SKM-1 treated with dmso at 0.1 percent for 144 hours (cell line): ENCODE measurements around the gene BUD13.

Source experiments
- DNase-seq: peaks from one replicate; lab custom pipeline; 2025; ENCODE audit not compliant: unreplicated experiment; lab: John Stamatoyannopoulos, UW

The BUD13 gene

DNA sequence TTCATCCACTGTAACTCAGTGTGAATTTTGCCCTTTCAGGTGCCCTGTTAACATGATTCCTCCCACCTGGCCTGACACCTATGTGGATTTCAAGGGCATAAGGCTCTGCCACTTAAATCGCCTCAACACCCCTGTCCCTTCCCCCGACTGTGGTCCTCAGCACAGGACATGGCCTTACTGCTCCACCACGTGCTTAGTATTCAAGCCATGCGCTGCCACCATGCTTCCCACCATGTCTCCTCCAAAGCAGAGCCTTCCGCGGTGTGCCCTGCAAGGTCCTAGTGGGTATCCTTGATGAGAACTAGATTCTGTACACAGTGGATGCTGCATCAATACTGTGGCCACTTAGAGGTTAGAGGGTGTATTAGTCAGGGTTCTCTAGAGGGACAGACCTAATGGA is 51.9 kb downstream of the BUD13 start:
- no peak for DNase-seq

DNA sequence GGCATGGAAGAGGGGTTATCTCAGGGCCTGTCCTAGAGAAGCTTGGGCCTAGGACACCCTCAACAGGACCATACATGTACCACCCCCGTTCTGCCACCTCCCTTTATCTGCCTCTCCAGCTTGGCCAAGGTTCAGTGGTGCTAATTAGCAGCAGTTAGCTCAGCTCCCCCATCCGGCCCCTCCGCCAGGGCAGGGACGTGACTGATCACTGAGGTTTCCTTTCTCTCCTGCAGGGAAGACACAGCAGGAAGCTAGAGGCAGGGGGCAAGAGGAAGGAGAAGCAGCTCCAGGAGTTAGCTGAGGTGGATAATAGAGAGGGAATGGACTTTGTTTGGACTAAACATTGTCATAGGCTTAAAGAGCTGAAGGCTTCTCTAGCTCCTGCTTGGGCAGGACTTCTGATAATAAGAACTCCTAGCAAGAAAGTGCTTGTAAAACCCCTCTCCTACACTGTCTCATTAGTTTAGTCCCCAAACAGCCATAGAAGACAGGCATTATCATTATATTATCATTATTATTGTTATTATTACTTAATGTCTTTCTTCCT is 53.8 kb downstream of the BUD13 start:
- DNase-seq: no peak

DNA sequence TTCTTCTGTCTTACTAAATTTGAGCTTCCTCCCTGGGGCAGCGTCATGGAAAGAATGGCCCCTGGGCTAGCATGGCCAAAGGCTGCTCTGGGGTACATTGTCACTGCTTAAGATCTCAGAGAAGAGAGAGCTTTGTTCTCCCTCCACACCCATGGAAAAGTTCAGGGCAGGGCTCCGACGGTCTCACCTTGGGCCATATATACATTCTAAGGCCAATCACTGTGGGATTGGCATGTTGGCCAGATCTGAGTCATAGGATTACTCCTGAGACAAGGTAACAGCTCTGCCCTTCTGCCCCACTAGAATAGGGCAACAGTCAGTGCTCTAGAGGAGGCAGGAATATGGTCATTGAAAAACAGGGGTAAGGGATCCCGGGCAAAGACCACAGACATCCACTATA is 56.2 kb downstream of the BUD13 start:
- no peak for DNase-seq

DNA sequence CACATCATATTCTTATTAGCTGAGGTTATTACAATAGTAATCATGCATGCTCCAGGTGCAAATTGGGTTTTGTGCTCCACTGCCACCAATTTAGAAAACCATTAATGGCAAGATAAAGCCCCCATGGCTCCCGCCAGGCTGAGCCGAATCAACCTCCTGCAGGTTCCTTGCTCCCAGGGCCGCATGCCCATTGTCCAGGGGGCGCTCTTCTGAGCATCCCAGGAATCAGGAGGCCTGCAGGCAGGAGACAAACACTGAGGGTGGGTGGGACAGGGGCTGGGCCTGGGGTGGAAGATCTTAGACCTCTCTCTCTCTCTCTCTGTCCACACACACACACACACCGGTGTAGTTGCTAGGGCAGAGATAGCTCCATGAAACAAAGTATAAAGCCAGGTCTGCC is 57.4 kb downstream of the BUD13 start:
- no peak for DNase-seq

DNA sequence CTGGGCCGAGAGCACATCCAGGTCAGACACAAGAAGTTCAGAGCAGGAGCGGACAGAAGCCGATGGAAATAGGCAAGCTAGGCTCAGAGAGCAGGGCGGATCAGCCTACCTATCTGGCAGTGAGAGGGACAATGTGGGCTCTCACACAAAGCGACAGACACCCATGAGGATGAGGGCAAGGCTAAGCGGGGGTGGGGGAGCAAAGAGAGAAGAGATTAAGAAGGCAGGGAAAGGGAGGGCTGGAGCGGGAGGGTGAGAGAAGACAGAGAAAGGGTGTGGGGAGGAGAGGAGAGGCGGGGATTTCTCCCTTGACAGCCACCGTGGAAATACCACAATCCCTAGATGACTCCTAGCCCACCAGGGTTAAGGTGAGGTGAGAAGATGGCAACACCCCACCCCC is 57.9 kb downstream of the BUD13 start:
- no peak for DNase-seq

DNA sequence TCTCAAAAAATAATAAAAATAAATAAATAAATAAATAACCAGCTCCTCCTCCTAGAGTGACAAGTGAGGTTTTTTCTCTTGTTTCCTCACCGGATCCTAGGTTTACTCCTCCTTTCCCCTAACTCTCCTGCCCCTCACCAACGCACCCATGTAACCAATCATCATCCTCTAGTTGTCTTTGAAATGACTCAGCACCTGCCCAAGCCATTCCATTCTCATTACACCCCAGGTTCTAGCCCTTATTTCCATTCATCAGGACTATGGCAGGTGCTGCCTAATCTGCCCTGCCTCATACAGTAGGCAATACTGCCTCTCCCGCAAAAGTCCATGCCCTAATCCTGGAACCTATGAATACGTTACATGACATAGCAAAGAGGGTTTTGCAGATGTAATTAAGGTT is 60.4 kb downstream of the BUD13 start:
- no peak for DNase-seq

DNA sequence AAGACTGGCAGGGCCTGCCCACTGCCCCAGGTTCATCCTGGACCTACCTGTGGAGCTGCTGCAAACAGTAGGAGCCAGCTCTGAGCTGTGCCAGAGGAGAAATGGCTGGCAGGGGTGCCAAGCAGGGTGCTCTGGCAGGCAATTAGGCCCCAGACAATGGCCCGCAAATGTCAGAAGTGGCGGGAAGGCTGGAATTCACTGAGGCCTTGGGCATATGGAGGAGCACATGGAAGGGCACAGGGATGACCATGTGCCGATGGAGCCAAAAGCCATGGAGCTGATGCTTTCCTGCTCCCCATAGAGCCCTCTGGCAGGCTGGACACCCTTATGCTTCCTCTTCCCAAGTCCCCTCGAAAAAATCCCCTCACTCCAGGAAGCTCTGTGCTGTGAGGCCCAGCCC is 62.0 kb downstream of the BUD13 start:
- DNase-seq: no peak

DNA sequence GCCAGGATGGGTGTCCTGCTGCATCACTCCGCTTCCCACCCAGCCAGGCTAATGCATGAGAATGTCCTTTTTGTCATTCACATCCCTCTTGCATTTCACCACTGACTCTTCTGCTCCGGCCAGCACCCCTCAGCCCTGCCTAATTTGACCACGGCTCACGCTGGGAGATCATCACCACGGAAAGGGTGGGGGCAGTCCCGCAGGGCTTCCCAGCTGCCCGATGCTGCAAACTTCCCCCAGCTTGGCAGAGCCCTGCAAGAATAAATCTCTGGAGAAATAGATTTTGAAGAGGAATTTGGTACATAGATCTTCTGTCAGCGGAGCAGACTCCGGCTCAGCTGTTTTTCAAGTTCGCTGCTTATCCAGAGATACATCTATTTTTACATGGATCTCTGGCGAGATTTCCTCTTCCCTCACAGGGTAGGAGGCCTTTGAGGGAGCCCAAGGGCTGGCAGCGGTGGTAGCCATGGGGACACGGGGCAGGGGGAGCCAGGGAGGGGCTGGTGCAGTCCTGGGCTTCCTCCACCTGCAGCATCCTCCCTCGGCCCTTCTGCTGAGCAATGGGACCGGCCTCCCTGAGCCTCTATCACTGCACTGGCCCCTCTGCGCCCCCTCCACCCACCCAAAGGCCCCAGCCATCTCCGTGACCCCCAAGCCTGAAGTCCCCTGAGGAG is 62.6 kb downstream of the BUD13 start:
- DNase-seq: no peak

DNA sequence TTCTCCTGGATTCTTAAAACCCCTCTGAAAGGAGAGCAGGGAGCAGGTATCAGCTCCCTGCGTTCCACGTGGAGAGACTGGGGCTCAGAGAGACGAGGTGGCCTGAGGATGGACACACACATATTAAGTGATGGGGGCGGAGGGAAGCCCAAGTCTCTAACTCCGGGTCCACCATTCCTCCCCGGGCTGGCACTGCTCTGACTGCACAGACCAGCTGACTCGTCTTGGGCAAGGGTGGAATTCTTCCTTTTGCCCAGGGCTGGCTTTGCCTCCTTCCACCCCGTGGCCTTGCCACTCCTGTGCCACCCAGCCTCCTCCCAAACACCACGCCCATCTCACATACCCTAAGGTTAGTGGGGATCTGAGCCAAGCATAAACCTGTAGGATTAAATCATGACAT is 65.0 kb downstream of the BUD13 start:
- DNase-seq: no peak

DNA sequence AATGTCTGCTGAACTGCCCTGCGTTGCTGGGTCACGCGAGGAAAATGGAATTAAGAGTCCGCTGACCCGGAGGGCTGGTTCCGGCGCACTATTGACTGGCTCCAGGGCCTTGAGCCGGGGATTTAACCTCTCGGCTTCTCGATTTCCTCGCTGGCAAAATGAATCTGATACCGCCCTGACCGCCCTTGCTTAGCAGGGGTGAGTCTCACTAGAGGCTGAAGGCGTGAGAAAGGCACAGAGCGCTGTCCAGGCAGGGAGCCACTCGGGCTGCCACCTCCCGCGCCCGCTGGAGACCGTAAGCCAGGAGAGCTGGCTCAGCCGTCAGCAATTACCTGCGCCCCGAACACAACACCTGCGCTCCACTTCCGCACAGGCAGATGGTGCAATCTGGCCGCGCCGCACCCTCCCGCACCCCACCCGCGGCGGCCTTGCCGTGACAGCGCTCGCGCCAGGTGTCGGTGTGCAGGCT is 65.6 kb downstream of the BUD13 start:
- DNase-seq: no peak

DNA sequence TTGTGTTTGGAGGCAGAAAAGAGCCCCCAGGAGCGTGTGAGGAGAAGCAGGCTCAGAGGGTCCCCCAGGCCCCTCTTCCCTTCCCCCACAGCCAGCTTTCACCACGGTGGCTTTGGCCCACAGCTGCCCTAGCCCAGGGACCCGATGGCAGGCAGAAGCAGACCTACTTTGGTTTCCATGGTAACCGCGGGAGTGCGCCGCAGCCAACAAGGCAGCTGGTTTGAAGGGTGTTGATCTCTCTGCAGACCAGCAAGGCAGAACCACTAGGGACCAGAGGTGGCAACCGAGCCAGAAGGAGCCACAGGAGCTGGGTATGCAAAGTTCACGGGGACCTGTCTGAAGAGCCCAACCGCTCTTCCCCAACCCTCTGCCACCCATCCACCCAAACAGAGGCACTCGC is 69.4 kb downstream of the BUD13 start:
- DNase-seq: no peak

DNA sequence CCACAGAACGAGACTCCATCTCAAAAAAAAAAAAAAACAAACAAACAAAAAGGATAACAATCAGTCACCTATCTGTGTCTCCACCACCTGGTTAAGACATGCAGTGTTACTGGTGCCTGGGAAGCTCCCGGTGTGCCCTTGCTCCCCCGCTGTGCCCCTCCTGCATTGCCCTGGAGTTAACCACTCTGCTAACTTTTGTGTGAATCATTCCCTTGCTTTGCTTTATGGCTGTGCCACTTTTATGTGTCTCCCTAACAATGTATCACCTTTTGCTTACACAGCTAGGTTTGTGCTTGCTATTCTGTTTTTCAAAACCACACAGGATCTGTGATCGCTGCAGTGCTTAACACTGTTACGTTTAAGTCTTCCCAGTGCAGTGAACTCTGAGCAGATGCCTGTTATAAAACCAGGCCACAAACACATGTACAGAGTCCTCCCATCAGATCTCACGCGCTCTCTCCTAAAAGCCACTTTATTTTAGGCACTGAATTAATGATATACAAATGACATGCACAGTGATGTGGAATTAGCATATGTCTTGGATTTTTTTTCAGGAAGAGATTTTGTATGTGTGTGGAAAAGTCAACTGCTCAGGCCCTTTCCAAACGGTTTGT is 69.9 kb downstream of the BUD13 start:
- no peak for DNase-seq

DNA sequence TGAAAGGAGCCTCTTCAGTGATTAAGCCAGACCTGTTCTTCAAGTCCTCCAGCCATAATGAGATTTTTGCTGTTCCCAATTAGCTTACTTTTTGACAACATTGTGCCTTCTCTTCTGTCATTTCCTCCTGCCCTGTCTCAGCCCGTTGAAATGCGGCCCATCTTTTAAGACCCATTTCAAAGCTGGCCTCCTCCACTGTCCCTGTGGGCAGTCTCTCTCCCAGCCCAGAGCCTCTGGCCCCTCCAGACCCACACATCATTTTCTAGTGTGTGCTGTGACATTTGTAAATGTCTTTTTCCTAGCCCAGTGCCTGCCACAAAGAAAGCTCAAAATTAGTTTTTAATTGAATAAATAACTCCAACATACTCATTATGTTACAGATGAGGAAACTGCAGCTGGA is 70.9 kb downstream of the BUD13 start:
- no peak for DNase-seq

DNA sequence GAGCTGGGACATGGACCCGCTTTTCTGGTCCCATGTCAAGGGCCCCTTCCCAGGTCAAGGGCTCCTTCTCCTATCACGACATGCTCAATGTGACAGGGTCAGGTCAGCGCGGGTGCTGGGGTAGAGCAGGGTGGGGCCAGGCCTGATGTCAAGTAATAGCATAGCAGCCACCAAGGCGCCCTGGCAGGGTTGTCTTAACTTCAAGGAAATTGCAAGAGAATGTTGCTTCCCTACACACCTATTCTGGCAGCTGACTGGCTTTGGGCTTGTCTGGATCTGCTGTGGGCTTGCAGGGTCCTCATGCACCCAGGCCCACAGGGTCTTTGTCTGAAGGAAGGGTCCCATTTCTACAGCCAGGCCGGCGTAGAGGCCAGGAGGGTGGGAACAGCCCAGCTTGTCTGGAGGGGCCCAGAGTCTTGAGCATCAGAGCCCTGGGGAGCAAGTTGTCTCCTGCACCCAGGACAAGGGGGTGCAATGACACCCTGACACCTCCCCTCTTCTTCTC is 71.4 kb downstream of the BUD13 start:
- no peak for DNase-seq

DNA sequence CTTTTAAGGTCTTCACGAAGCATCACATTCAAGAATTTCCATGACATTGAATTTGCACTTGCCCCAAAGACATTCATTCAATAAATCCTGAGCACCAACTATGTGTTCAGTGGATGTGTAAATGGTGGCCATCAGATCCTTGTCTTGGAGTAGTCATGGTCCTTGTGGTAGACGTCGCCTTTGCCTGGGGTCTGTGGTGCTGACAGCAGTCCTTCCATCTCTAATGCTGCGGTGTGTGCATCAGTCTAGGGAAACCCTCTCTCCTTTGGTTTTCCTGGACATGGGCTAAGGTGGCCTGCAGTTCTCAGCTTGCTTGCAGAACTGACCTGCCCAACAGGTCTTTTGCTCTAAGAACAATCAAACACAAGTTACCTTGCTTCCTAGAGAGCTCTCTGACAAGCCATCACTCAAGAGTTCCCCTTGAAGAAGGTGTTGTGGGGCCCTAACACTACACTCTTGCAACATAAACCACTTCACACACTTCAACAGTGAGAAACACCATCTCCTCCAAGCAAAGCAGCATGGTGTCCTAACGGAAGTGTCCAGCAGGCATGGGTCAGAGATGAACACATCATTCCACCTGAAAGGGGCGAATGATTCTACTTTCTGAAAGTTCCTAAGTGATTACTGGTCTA is 72.1 kb downstream of the BUD13 start:
- no peak for DNase-seq
